Activated CD8-positive, alpha-beta memory T cell treated with anti-CD3 and anti-CD28 coated beads for 24 hours (primary cell): ENCODE results near the gene UBE2G2.
A peak's percentile ranks its signal among the peaks of the same experiment; 100 is the strongest.

Experiments
- DNase-seq: peaks from one replicate; pipeline ENCODE4 v3.0.0-alpha.2; 2020

UBE2G2 gene

DNA sequence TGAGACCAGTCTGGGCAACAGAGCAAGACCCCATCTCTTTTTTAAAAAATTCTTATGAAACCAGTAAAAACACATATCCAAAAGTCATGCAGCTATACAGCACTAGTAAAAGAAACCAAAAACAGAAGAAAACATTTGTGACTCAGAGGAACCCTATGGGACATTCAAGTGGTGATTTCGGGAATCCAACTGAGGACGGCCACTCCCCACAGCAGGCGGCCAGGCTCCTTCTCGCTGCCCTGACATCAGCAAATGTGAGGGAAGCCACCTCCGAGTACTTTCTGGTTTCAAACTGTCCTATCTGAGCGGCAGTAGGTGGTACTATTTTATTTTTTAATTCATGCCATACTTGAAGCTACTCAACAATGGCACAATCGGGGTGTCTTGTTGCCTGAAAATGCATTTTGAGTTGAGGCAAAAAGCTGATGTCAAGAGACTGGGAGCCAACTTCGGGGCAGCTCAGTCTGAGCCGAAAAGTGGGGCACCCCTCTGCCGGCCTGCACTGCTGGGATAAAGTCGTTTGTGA is 12.9 kb upstream of the UBE2G2 start:
- no peak for DNase-seq

DNA sequence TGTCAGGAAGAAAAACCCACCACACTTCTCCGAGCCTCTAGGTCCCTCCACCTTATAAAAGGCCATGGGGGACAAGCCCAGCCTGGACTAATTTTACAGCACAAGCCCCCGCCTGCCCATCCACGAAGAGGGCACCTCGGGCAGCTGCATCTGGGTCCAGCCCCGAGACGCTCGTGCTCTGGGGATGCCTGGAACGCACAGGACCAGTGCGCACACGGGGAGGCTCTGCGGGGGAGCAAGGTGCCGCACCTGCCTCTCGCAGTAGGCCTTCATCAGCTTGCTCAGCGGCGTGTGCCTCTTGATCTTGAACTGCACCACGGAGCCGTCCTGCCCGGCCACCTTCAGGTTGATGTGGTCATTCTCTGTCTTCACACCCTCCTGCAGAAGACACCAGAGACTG is 12.1 kb upstream of the UBE2G2 start:
- no peak for DNase-seq

DNA sequence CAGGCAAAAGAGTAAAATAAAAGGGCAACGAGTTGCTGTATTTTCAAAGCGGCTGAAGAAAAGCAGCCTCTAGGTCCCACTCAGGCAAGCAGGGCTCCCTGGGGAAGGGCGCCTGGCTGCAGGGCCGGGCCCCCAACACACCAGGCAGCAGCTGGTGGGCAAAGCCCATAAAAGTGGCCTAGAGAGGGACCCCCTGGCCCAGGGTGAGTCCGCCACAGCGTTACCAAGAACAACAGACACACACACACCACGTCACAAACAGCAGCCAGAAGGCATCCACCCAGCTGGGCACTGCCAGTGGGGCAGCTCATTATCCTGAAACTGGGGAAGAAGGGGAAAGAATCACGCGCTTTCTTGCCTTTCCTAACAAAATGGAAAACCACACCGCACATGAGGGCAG is 11.5 kb upstream of the UBE2G2 start:
- no peak for DNase-seq

DNA sequence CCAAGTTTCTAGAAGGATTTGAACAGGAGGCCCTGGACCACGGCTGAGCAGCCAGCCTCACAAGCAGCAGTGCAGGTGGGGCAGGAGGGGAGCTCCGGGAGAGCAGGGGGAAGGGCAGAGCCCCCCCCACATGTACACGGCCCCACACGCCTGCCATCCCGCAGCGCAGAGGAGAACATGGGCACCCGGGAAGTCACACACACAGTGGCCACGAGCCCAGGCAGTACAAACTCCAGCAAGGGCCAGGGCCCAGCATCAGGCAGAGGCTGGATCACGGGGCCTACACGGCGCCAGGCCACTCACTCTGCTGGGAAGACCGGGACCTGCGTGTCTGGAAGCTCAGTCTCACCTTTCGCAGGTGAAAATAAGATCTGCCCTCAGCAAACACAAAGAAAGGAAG is 11.0 kb upstream of the UBE2G2 start:
- DNase-seq: no peak

DNA sequence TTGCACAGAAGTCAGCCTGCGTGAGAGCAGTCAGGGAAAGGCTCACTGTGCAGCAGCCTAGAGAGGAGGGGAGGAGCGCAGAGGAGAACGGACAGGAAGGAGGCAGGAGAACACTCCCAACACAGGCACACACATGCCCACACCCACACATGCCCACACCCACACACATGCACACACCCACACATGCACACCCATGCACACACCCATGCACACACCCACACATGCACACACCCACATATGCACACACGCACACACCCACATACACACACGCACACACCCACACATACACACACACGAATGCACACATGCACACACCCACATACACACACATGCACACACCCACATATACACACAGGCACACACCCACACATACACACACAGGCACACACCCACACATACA is 9.2 kb upstream of the UBE2G2 start:
- no peak for DNase-seq

DNA sequence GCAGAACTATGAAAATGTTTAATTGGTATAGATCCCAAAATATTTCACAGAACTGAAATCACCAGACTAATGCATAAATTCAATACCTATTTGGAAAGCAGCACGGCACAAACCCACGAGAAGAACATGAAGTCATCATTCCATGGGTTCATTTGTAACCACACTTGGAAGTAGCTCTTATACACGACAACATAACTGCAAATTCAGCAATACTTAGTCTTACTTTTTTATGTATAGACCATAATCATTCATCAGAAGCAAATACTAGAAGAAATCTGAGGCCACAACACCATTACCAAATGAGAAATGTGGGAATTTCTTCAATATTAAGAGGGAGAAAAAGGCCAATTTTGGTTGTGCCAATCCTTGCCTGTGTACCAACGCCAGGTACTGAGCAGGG is 4.2 kb upstream of the UBE2G2 start:
- DNase-seq: no peak

DNA sequence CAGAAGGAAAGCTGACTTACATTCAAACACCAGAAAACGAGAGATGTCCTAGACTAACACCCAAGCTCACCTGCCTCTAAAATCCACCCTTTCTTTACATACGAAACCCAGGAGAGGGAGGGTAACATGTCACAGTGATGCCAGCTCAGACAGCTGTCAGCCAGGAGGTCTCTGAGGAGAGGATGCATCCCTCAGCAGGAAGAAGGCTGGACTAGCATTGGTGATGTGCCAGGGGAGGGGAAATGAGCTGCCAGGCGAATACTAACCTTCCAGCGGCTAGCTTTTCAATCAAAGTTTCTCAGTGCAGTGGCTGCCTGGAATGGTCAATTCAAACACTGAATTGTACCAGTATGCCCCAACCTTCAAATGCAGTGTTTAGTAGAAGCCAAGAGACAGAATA is 3.6 kb upstream of the UBE2G2 start:
- no peak for DNase-seq

DNA sequence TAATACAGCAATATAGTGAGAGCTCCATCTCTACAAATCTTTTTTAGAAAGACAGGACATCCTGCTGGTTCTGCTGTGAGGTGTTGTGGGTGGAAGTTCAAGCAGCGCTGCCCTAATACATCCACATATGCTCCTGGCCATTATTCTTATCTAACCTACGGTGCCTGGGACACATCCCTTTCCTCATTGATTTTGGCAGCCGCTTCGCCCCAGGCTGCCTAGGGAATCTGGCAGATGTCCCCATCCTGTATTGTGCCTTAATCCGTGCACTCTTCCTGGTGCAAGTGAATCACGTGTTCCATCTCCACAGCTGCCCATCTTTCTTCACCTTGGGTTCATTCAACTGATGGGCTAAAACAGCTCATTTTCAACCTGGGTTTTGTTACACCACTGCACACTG is 3.1 kb upstream of the UBE2G2 start:
- DNase-seq: no peak

DNA sequence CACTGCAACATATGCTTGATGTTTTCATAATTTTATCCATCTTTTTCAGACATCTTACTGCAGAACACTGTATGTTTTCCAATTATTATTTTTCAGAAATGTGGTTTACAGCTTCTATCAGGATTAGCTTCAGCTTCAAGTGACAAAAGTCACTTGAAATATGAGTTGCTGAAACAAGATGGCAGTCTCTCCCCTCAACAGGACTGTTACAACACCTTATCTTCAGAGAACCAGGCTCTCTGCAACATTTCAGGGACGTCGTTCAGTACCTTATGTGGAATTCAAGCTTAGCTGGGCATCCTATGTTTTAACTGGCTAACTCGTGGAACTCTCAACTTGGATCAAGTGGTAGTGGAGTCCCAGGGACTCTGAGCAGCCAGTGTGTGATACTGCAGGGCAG is 2.0 kb upstream of the UBE2G2 start:
- DNase-seq: no peak

DNA sequence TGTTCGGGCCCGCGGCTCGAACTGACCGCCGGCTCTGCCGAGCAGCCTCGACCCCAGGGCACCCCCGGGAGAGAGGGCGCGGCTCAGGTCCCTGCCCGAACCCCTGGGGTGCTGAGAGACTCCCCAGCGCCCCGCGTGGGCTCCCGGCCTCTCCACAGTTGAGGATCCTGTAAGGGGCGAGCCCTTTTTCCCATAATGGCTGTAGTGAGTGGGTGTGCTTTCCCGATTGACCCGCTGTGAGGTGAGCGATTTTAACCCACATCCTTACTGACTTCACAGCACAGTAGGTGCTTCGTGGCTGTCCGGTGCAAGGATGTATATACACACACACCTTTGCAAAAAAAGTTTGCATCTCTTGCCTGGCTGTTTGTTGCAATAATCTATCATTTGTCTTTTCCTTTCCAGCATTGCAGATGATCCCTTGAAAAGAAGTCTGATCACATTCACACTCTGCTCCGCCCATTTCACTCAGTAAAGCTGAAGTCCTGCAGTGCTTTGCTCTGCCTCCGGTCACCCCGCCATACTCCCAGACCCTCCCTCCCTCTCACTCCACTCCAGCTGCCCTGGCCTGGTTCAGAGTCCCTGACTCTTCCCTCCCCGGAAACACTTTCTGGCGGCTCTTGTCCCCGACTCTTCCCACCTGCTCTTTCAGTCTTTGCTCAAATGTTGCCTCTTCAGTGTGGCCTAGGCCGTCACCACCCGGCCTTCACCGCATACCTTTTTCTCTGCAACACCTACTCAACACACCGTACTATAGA is 955 bp upstream of the UBE2G2 start:
- peak; percentile 65 for DNase-seq

DNA sequence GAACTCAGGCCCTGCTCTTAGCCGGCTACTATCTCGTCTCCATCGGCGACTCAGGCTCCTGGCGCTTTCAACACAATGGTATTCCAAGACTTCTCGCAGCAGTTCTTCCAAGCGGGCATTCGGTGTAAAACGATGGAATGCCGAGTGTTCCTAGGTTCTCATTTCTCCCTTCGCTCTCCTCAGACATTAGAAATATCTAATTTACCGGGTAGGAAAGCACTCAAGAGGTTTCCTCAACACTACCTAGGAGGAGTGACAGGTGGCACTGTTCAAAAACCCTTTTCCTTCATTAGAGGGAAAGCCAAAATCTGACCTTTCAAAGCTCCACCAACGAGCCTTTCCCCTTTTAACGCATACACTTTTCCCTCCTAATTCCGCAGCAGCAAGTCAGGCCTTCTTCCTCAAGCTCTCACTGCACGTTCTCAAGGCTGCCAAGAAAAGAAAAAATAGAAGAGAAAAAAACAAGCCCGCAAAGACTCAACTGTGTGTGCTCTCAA is 601 bp downstream of the UBE2G2 start:
- no peak for DNase-seq

DNA sequence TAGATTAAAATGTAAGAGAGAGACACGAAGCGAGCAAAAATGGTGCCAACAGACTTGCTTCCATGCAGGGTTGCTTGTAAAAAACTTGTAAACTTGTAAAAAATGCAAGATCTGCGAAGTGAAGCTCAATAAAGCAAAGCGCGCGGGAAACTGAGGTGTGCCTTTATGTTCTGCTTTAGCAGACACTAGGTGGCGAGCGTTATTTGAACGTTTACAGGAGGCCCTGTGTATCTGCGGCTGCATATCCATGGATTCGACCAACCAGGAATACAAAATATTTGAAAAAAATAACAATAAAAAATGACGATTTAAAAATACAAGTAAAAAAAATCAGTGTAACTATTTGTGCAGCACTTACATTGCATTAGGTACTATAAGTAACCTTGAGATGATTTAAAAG is 1.5 kb downstream of the UBE2G2 start:
- no peak for DNase-seq

DNA sequence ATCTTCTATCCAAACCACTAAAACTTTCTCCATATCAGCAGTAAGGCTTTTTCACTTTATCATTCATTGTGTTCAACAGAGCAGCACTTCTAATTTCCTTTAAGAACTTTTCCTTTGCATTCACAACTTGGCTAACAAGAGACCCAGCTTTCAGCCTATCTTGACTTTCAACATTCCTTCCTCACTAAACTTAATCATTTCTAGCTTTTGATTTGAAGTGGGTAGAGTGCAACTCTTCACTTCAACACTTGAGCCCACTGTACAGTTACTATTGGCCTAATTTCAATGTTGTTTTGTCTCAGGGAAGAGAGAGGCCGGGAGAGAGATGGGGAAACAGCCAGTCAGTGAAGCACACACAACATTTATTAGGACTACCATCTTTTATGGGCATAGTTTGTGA is 2.0 kb downstream of the UBE2G2 start:
- no peak for DNase-seq

DNA sequence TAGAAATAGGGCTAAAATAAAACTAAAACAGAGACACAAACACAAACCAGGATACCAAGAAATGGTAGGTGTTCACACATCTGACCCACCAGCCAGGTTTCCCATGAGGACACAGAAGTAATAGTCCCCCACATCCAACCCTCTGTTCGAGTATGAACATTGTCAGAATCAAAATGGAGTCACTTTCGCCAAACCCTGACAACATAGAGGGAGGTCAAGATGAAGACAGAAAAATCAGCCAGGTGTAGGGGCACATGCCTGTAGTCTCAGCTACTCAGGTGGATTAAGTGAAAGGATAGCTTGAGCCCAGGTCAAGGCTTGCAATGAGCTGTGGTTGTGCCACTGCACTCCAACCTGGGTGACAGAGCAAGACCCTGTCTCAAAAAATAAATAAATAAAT is 3.8 kb downstream of the UBE2G2 start:
- no peak for DNase-seq

DNA sequence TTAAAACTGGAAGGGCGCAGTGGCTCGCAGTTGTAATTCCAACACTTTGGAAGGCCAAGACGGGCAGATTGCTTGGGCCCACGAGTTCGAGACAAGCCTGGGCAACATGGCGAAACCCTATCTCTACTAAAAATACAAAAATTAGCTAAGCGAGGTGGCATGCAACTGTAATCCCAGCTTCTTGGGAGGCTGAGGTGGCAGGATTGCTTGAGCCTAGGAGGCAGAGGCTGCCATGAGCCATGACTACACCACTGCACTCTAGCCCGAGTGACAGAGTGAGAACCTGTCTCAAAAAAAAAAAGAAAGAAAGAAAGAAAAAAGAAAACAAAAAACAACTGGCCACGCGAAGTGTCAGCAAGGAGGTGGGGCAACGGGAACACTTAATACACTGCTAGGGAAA is 6.3 kb downstream of the UBE2G2 start:
- no peak for DNase-seq

DNA sequence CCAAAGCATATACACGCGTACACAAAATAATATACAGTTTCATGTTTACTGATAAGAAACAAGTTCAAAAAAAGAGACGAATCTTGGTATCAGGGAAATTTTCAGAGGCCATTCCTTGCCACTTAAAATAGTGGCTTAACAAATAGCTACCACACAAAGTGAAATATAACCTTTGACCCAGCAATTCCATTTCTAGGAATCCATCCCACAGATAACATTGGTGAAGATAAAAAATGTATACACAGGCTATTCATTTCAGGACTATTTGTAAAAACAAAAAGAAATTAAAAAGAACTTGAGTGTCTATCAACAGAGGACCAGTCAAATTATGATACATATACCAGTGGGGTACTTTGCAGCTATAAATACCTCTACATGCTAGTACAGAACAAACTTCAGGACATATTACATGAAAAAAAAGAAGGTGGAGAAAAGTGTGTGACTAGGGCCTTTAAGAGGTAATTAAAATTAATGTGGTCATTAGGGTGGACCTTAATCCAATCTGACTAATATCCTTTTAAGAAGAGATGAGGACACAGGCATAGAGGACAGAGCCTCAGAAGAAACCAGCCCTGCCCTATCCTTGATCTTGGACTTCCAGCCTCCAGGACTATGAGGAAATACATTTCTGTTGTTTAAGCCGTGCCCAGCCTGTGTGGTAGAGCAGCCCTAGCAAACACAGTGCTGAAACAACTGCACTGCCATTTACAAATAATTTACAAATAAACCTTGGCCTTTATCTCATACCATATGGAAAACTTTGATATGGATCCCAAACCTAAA is 7.8 kb downstream of the UBE2G2 start:
- DNase-seq: no peak

DNA sequence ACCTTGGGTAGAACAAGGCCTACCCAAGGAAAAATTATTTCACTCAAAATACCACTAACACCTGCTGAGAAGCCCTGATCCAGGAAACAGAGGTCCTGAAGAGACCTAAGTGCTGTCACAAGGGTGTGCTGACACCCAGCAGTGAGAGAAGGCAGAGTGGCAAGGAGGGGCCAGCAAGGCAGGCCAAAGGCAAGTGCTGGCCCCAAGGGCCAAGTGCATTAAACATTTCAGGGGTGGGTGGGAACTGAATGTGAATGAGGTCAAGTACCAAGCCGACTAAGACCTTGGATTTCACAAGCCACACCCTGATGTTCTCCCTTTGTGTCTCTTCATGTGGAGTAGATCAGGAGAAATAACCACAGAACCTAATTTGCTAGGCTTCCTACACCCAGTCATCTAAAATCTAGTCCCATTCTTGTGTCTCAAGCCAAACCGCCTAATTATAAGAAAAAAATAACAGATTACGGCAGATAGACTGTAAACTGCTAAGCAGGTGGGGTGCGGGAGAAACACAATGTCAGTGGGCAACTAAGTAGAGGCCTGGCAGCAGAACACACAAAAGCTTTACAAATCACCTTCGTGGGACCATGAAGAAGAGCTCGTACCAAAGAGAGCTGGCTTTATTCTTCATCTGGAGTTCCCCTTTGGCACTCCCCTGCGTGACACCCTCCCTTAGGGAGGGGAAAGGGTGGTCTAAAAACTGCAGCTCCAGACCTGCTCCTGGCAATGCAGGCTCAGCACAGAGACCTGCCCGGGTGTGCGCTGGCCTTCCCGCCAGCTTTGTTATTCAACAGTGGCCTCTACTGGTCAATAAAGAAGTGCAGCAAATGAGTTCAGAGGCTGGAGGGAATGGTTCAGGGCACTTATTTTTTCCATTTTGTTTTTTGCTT is 8.7 kb downstream of the UBE2G2 start:
- peak; percentile 67 for DNase-seq

DNA sequence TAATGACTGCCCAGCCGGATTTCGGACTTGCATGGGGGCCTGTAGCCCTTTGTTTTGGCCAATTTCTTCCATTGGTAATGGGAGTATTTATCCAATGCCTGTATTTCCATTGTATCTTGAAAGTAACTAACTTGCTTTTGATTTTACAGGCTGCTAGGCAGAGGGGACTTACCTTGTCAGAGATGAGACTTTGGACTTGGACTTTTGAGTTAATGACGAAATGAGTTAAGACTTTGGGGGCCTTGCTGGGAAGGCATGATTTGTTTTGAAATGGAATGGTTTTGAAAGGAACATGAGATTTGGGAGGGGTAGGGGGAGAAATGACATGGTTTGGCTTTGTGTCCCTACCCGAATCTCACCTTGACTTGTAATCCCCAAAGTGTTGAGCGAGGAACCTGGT is 9.6 kb downstream of the UBE2G2 start:
- no peak for DNase-seq

DNA sequence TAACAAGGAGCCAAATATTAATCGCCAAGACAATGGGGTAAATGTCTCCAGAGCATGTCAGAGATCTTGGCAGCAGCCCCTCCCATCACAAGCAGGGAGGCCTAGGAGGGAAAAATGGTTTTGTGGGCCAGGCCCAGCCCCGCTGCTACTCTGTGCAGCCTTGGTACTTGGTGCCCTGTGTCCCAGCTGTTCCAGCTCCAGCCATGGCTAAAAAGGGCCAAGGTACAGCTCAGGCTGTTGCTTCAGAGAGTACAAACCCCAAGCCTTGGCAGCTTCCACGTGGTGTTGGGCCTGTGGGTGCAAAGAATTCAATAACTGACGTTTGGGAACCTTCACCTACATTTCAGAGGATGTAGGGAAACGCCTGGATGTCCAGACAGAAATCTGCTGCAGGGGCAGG is 10.4 kb downstream of the UBE2G2 start:
- no peak for DNase-seq

DNA sequence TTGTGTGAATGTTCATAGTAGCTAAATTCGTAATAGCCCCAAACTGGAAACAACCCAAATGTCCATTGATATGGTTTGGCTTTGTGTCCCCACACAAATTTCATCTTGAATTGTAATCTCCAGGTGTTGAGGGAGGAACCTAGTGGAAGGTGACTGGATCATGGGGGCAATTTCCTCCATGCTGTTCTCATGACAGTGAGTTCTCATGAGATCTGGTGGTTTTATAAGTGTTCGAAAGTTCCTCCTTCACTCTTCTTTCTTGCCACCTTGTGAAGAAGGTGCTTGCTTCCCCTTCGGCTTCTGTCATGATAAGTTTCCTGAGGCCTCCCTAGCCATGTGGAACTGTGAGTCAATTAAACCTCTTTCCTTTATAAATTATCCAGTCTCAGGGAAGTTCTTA is 11.3 kb downstream of the UBE2G2 start:
- DNase-seq: no peak

DNA sequence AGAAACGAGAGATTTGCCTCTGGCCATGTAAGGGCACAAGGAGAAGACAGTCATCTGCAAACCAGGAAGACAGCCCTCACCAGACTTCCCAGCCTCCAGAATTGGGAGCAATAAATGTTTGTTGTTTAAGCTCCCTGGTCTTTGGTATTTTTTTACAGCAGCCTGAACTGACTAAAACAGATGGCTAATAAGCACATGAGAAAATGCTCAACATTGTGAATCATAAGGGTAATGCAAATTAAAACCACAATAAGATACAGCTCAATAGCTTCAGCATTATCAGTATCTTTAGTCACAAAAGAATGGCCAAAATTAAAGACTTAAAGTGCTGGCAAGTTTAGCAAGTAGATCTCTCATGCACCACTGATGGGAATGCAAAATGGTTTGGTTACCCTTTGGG is 11.7 kb downstream of the UBE2G2 start:
- no peak for DNase-seq

DNA sequence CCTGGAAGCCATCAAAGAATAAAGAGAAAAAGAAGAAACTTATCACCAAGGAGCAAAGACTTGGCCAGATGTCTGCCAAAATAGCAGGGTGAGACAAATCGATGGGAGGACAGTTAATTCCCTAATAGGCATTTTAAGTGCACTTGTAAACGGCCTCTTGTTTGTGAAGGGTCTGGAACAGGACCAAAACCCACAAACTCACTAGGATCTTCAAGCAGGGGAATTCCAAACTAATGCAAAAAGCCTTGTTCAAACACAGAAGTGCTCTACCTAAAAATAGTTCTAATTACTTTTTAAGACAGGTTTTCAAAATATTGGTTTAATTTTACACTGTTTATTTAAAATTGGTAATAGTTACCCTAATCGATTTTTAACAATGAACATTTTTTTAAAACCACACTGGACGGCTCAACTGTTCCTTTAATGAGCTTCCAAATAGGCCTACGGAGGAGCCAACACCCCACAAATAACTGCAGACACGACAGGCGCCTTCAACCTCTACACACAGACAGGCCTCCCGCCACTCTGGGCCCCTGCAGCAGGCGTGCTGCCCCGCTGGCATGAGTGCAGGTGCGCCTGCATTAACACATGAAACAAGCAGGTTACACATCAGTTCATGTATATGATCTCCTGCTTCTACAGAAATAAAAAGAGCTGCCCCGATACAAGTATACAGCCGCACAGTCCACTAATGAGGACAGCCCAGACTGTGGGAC is 15.8 kb downstream of the UBE2G2 start:
- DNase-seq: no peak

DNA sequence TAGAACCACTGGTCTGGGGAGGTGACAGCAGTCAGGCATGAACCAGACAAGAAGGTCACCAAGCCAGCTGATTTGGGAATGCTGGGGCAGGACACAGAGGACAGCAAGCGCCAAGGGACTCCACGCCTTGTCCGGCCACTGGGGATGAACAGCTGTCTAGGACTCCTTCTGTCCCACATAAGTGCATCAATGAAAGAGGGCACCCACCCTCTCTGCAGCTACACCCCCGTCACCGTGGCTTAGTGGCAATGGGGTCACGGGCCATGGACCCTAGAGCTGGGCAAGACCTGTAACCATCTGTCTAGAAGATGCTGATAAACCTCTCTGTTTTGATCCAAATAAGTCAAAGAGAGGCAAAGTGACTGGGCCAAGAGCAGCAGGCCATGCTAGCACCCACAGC is 16.8 kb downstream of the UBE2G2 start:
- no peak for DNase-seq
